Hepatocyte (in vitro differentiated cells): Measurements from ENCODE around the gene FBXO8.

Experiments used
- EZH2 ChIP-seq: fragments of 200-600 bp; sonication (generic); IDR thresholded peaks from 2 replicates; pipeline ENCODE4 v1.6.1; 2016; ENCODE audit warnings: antibody characterized with exemption, mild to moderate bottlenecking, borderline replicate concordance
- TF ChIP-seq, protein P1 (sequence below): fragments of 200-600 bp; sonication (generic); IDR thresholded peaks from 2 replicates; pipeline ENCODE4 v1.5.1; 2016; ENCODE audit warnings: antibody characterized with exemption, mild to moderate bottlenecking; ENCODE audit not compliant: poor library complexity

DNA sequence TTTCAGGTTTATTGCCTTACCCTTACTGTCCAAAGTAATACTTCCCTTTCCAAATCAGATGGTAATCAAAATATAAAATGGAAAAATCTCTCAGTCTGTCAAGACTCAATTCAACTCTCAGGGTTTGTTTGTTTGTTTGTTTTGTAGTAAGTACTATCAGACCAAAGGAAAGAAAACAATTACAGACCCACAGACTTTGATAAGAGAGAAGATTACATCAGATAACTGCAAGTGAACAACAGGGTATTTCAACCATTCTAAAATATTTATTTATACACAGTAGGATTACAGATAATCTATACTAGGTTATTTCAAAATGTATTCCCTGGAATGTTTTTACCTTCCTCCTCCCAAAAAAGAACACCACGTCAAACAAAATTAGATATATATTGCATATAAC, 28.9 kb downstream of the FBXO8 start:
- TF ChIP-seq, protein P1, sequence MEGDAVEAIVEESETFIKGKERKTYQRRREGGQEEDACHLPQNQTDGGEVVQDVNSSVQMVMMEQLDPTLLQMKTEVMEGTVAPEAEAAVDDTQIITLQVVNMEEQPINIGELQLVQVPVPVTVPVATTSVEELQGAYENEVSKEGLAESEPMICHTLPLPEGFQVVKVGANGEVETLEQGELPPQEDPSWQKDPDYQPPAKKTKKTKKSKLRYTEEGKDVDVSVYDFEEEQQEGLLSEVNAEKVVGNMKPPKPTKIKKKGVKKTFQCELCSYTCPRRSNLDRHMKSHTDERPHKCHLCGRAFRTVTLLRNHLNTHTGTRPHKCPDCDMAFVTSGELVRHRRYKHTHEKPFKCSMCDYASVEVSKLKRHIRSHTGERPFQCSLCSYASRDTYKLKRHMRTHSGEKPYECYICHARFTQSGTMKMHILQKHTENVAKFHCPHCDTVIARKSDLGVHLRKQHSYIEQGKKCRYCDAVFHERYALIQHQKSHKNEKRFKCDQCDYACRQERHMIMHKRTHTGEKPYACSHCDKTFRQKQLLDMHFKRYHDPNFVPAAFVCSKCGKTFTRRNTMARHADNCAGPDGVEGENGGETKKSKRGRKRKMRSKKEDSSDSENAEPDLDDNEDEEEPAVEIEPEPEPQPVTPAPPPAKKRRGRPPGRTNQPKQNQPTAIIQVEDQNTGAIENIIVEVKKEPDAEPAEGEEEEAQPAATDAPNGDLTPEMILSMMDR = no peak
- no peak for TF ChIP-seq EZH2
